Stimulated activated CD8-positive, alpha-beta memory T cell treated with anti-CD3 and anti-CD28 coated beads, Interleukin-12 subunit alpha, Interleukin-12 subunit beta, amount 100 ng/mL, for 4 hours (primary cell): ENCODE results near the gene SH3GL3.

ENCODE experiments used
- DNase-seq: peaks from one replicate; pipeline ENCODE4 v3.0.0-alpha.2; 2020; ENCODE audit warnings: low read depth

The SH3GL3 gene

DNA sequence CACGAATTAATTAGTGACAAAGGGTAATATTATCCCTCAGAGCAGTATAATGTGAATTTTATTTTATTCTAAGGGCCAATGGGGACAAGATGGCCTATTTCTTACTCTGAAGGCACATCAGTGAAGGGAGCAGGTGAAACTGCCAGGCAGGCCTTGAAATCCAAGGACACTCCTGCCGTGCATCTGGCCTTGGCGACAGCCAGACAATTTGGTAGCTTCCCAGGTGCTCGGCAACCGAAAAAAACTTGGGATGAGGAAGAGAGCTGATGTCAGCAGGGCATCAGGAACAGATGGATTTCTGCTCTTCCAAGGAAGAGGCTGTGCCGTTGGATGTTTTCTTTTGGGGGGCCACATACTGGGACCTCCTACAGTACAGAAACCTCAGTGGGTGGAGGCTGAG, 123.6 kb downstream of the SH3GL3 start:
- no peak for DNase-seq

DNA sequence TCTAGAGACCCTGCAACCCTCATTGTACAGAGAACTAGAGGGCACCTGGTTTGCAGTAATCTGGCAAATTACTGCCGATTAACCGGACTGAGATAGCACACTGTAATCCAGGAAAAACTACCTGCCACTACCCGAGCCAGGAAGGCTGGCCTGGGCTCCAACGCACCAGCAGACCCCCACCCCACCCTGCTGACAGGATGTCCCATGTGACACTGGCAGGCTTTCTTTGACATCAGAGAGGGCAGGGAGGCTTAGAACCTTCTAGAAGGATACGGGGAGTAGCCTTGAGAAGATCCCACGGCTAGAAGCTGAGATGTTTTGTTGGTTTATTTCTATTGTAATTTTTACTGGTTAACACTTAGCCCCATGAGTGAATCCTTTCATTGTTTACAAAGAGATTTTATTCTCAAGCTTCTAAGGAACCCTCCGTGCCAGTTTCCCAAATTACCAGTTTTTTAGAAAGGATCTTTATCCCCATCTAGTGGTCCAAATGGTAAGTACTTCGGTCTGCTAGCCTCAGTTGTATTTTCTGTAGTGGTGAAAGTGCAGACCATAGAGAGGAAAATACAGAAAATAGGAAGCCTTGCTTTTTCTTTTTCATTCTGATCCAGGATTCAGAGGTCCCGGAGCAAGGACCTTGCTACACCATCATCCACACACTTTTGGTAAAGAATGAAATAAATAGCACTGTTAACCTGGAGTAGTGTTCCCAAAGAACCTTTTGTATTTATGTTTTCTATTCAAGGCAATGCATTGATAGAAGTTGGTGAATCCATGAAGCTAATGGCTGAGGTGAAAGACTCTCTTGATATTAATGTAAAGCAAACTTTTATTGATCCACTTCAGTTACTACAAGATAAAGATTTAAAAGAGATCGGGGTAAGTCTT, 124.9 kb downstream of the SH3GL3 start:
- DNase-seq: no peak

DNA sequence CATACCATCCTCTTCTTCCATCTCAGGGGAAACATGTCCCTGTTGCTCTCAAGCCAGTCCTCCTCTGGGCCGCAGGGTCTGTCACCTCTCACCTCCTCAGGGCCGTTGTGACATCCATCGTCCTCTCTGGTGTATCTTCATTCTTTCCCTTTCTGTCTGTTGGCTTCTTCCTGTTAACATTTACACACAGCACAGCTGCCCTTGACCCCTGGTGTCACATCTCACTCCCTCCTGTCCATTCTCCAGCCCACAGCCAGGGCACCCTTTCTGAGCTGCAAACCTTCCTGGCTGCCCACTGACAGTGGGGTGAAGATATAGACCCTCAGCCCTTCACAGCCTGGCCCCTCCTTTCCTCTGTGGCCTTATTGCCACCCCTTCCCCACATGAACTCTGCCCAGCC, 127.2 kb downstream of the SH3GL3 start:
- DNase-seq: no peak

GRCh38 chr15:83578691-83579090, 131.6 kb downstream of the SH3GL3 start:
- no peak for DNase-seq

- no peak for DNase-seq
These were observed 134.2 kb downstream of the SH3GL3 start for GRCh38 chr15:83581381-83581780.

DNA sequence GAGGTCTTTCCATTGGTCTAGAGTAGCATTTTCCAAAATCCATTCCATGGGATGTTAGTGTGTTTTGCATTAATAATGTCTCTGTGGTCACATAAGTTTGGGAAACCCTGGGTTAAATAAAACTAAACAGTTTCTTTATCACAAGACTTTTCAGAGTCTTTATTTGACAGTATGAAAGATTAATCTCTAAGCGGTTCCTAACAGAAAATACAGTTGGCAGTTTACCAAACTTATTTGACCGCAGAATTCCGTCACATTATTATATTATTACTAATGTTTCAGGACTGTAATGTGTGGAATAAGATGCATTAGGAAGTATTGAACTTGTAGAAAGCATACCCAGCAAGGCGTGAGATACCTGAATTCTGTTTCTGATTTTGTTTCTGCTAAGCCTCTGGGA, 135.2 kb downstream of the SH3GL3 start:
- DNase-seq: no peak

- DNase-seq: no peak
These were observed 138.6 kb downstream of the SH3GL3 start for GRCh38 chr15:83585601-83586335.

DNA sequence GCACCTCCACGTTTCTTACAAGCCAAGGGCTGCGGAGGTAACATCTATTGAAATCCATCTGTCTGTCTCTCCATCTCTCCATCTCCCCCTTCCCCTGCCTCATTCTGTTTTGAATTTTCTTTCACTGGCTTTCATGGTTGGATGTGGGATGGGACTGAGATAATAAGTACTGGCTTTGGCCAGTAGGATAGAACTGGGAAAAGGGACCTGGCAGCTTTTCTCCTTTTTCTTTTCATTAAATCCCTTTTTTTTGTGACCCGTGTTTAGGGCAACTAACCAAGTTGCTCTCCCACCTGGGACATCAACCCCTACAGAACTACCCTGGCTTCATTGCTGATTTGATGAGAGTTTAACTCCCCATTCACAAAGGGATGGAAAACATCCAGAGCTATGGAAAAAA, 139.9 kb downstream of the SH3GL3 start:
- DNase-seq: no peak

GRCh38 chr15:83588441-83588840, 141.3 kb downstream of the SH3GL3 start:
- no peak for DNase-seq

GRCh38 chr15:83592370-83593040, 145.4 kb downstream of the SH3GL3 start:
- no peak for DNase-seq

- DNase-seq: no peak
These were observed 148.1 kb downstream of the SH3GL3 start for GRCh38 chr15:83595191-83595590.

- no peak for DNase-seq
These were observed 150.9 kb downstream of the SH3GL3 start for GRCh38 chr15:83598031-83598430.

- no peak for DNase-seq
These were observed 154.9 kb downstream of the SH3GL3 start for GRCh38 chr15:83602021-83602420.

DNA sequence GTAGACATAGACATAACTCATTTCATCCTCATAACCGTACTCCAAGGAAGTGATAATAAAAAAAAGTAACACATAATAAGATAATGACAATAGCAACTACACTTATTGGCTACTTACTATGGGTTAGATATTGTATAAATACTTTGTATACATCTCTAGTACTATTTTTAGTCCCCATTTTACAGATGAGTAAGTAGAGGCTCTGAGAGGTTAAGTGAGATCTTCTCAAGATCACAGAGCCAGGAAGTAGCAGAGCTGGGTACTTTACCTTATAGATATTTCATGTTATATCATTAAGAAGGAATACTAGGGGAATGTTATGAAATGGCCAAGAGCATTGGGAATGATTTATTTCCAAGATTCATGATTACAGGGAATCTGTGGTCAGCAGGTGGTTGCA, 157.4 kb downstream of the SH3GL3 start:
- no peak for DNase-seq

GRCh38 chr15:83605111-83605945, 158.2 kb downstream of the SH3GL3 start:
- no peak for DNase-seq

GRCh38 chr15:83610132-83610531, 163.0 kb downstream of the SH3GL3 start:
- DNase-seq: no peak

GRCh38 chr15:83610901-83611685, 164.0 kb downstream of the SH3GL3 start:
- no peak for DNase-seq

DNA sequence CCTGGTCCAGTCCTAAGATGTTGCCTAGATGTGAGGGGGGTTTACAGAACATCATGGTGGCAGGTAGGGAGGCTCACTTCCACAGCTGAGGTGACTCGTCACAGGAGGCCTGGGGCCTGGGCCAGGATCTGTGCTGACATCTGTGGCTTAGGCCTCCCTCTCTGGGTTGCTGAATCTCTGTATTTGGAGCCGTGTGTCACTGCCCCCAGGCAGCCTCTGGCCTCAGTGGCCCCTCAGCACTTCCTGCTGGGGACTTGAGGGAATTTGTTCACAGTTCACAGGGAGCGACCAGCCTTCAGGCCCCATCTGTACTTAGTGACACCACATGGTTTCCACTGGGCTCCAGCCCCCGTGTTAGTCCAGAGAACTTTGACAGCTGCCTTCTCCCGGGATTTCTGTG, 165.1 kb downstream of the SH3GL3 start:
- DNase-seq: no peak

- DNase-seq: no peak
These were observed 165.9 kb downstream of the SH3GL3 start for GRCh38 chr15:83612898-83613635.

- DNase-seq: no peak
These were observed 166.6 kb downstream of the SH3GL3 start for GRCh38 chr15:83613714-83614113.
